HUES64 (cell line): ENCODE measurements around the gene PGA5.
"Not testable (repeated sequence)": the region's sequence is repeated elsewhere in the genome, so short reads cannot be mapped to it uniquely, and the experiment has no call there.

Source experiments
- H3K27ac ChIP-seq: 2 replicates; pipeline ENCODE4 v1.7.0; 2013; ENCODE audit warnings: low read depth, low read length, inconsistent platforms
- H3K27me3 ChIP-seq: 2 replicates; pipeline ENCODE4 v1.6.1; 2013; ENCODE audit warnings: mild to moderate bottlenecking, low read length; ENCODE audit not compliant: insufficient read depth
- H3K36me3 ChIP-seq: 2 replicates; pipeline ENCODE4 v1.6.1; 2013; ENCODE audit warnings: mild to moderate bottlenecking, low read length; ENCODE audit not compliant: insufficient read depth
- H3K4me1 ChIP-seq: 2 replicates; pipeline ENCODE4 v1.6.1; 2013; ENCODE audit warnings: mild to moderate bottlenecking, low read length, moderate library complexity; ENCODE audit not compliant: insufficient read depth
- H3K4me3 ChIP-seq: 2 replicates; pipeline ENCODE4 v1.5.1; 2013; ENCODE audit warnings: mild to moderate bottlenecking, low read length, moderate library complexity
- H3K9ac ChIP-seq: 2 replicates; pipeline ENCODE4 v1.6.1; 2013; ENCODE audit warnings: mild to moderate bottlenecking, low read depth, low read length
- H3K9me3 ChIP-seq: 2 replicates; pipeline ENCODE4 v1.6.1; 2013; ENCODE audit warnings: low read depth, low read length; ENCODE audit not compliant: insufficient read depth
- WGBS: fragments of 150-250, 120-280 bp; methylation state at CpG from one replicate; pipeline ENCODE4 v1.1.7; 2013; ENCODE audit warnings: missing lambda C conversion rate; 5-methylcytosine and 5-hydroxymethylcytosine counted together

PGA5 gene

DNA sequence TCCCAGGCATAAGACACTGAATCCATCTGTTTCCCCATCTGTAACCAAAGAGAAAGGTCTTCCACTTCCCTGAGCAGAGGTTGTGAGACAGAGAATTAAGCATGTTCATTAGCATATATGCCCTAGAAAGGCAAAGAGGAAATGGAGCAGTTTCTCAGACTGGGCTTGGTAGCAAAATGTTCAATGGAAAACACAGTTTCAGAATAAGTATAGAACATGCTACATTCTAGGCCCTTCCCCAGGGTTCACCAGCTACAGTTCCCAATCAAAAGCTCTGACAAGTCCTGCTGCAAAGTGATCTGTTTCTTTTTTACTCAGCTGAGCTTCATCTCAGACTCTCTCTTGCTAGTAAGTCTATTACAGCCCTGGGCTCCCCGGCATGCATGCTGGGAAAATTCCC is 11.4 kb downstream of the PGA5 start:
- 76% methylated on average over 1 of the region's 1 CpG for WGBS
- not testable (repeated sequence) for H3K4me1 ChIP-seq, H3K9ac ChIP-seq, H3K27me3 ChIP-seq, H3K9me3 ChIP-seq, H3K27ac ChIP-seq, H3K4me3 ChIP-seq, H3K36me3 ChIP-seq

- WGBS, result 71% methylated on average over 12 of the region's 12 CpGs
- no peak overlapping the region for H3K9ac ChIP-seq
- H3K9me3 ChIP-seq, result no peaks in the 10 kb centered on the region
- peaks cover 8% of the 10 kb centered on the region; the same call in 1 of the 2 replicates for H3K36me3 ChIP-seq
- no peaks in the 10 kb centered on the region for H3K27me3 ChIP-seq
- no peaks in the 10 kb centered on the region for H3K4me1 ChIP-seq
- H3K27ac ChIP-seq, result no peak overlapping the region
- no peak overlapping the region for H3K4me3 ChIP-seq
These were observed 13.5 kb downstream of the PGA5 start for GRCh38 chr11:61254403-61255025.

DNA sequence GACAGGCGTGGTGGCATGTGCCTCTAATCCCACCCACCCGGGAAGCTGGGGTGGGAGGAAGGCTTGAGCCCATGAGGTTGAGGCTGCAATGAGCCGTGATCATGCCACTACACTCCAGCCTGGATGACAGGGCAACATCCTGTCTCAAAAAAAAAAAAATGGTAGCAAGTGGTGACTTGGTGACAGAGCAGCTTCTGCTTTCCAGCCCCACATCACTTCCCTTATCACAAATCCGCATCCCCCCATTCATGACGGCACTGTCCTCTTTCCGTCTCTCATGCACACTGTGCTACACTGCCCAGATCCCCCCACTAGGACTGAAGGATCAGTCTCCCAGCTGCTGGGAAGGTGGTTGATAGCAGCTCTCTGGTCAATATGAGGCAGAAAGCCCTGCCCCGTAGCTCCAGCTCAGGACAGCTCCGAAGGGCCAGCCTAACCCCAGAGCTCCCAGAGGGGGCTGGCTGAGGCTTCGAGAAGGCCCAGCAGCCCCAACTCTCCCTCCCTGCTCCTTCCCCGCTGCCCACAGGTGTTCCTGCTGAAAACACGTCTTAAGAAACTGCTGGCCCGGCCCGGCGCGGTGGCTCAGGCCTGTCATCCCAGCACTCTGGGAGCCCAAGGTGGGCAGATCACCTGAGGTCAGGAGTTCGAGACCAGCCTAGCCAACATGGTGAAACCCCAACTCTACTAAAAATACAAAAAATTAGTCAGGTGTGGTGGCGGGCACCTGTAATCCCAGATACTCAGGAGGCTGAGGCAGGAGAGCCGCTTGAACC is 15.9 kb downstream of the PGA5 start:
- Histone ChIP-seq H3K36me3 (peaks cover 9% of the 10 kb centered on the region; the same call in 1 of the 2 replicates), H3K27me3 (no peaks in the 10 kb centered on the region), H3K27ac (no peak overlapping the region), H3K4me1 (no peaks in the 10 kb centered on the region), H3K9me3 (no peaks in the 10 kb centered on the region), H3K4me3 (no peak overlapping the region), H3K9ac (no peak overlapping the region)
- WGBS, result 91% methylated on average over 18 of the region's 18 CpGs

DNA sequence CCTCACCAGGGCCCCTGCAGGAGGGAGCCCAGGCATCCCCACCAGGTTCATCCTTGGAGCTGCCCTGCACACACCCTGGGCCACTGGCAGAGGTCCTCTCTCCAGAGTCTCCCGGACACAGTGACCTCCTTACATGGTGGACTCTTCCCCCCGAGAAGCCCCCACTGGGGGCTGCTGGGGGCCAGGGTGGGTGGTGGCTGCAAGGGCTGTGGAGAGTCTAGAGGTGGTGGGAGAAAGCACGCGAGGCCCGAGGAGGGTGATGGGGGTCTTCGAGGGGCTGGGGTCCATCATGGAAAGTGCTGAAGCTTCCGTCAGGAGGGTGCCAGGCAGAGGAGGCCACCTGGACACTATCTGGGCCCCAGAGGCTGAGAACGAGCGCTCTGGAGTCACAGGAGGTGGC is 17.6 kb downstream of the PGA5 start:
- Histone ChIP-seq H3K27ac (no peak overlapping the region), H3K4me1 (no peaks in the 10 kb centered on the region), H3K4me3 (no peak overlapping the region), H3K9me3 (no peaks in the 10 kb centered on the region), H3K9ac (no peak overlapping the region), H3K36me3 (peaks cover 14% of the 10 kb centered on the region; the same call in 1 of the 2 replicates), H3K27me3 (no peaks in the 10 kb centered on the region)
- 94% methylated on average over 9 of the region's 9 CpGs for WGBS

GRCh38 chr11:61259363-61259762 is 18.4 kb downstream of the PGA5 start:
- Histone ChIP-seq H3K9me3 (no peaks in the 10 kb centered on the region), H3K36me3 (peaks cover 14% of the 10 kb centered on the region; the same call in 1 of the 2 replicates), H3K4me3 (no peak overlapping the region), H3K9ac (no peak overlapping the region), H3K4me1 (no peaks in the 10 kb centered on the region), H3K27ac (no peak overlapping the region), H3K27me3 (no peaks in the 10 kb centered on the region)
- WGBS, result 96% methylated on average over 6 of the region's 6 CpGs

DNA sequence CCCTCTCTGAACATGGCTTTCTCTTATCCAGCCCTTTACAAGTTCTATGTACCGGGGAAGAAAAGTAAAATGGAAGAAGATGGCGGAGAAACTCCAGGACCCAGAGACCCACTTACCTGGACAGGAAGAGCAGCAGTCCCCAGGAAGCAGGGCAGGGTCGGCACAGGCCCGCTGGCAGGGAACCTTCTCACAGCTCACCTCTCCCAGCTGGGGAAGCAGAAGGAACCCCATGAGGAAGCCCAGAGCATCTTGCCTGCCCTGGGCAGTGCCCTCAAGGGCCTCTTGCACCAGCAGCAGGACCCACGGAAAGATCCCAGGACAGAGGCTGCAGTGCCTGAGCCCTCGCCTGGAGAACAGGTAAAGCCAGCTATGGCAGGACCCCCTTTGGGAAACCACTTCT is 23.4 kb downstream of the PGA5 start:
- WGBS, result 97% methylated on average over 5 of the region's 6 CpGs
- no peak overlapping the region for H3K9ac ChIP-seq

DNA sequence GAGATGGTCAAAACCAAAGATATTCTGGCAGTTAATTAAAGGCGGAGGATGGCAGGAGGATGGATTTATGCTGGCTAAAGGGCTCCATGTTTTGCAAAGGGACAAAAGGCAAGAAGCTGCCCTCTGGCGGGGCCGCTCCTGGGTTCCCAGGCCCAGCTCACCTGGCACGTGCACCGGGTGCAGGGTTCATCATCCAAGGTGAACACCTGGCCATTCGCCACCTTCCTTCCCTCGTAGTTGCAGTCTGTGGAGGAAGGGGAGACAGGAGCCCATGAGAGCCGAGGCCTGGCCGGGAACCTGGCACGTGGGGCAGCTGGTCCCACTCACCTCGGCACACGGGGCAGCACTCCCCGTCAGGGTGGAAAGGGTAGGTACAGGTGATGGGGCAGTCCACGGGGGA is 23.8 kb downstream of the PGA5 start:
- H3K36me3 ChIP-seq, result peaks cover 8% of the 10 kb centered on the region; the same call in 1 of the 2 replicates
- no peaks in the 10 kb centered on the region for H3K27me3 ChIP-seq
- no peak overlapping the region for H3K9ac ChIP-seq
- H3K27ac ChIP-seq, result no peak overlapping the region
- WGBS, result 95% methylated on average over 14 of the region's 14 CpGs
- no peak overlapping the region for H3K4me3 ChIP-seq
- H3K4me1 ChIP-seq, result no peaks in the 10 kb centered on the region
- no peaks in the 10 kb centered on the region for H3K9me3 ChIP-seq

More for the DNA sequence above, 23.4 kb downstream of the PGA5 start:
- Histone ChIP-seq H3K27ac (no peak overlapping the region), H3K4me1 (no peaks in the 10 kb centered on the region), H3K27me3 (no peaks in the 10 kb centered on the region), H3K4me3 (no peak overlapping the region), H3K36me3 (peaks cover 10% of the 10 kb centered on the region; the same call in 1 of the 2 replicates), H3K9me3 (no peaks in the 10 kb centered on the region)

DNA sequence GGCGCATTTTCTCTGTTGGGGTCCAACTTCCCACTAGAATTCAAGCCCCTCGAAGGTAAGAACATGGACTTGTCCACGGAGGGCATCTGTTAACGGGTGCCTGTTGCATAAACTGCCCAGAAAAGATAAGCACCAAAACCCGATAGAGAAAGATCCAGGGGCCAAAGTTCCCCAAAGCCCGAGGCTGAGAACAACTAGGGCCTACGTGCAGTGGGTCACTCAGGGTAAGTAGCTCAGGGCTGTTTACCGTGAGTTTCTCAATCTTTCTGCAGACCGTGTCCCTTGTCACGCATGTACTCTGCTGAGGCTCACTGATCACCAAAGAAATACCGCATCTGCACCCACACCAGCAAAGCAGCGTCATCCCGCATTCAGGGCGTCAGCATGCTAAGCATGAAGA is 24.4 kb downstream of the PGA5 start:
- no peak overlapping the region for H3K27ac ChIP-seq
- 95% methylated on average over 14 of the region's 14 CpGs for WGBS

DNA sequence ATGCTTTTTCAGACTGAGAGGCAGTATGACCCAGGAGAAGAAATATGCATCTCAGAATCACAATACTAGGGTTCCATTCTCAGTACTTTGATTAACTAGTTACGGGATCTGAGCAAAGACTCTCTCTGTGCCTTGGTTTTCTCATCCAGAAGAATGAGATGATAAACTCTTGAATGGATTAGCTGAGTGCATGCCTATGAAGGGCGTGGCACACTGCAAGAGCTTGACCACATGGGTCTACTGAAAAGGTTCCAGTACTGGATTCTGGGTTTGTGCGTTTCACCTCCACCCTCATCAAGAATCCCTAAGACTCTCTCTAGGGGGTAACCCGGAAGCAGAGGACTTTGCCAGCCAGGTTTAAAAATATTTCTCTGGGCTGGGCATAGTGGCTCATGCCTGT is 25.6 kb downstream of the PGA5 start:
- Histone ChIP-seq H3K27me3 (no peaks in the 10 kb centered on the region), H3K4me3 (no peak overlapping the region), H3K4me1 (no peaks in the 10 kb centered on the region), H3K9me3 (no peaks in the 10 kb centered on the region), H3K27ac (no peak overlapping the region), H3K9ac (no peak overlapping the region), H3K36me3 (peaks cover 14% of the 10 kb centered on the region)
- WGBS, result 93% methylated on average over 4 of the region's 4 CpGs

More for the DNA sequence above, 24.4 kb downstream of the PGA5 start:
- Histone ChIP-seq H3K27me3 (no peaks in the 10 kb centered on the region), H3K4me3 (no peak overlapping the region), H3K9me3 (no peaks in the 10 kb centered on the region), H3K9ac (no peak overlapping the region), H3K36me3 (peaks cover 8% of the 10 kb centered on the region; the same call in 1 of the 2 replicates), H3K4me1 (no peaks in the 10 kb centered on the region)

- Histone ChIP-seq H3K9ac (no peak overlapping the region), H3K9me3 (no peaks in the 10 kb centered on the region), H3K4me1 (no peaks in the 10 kb centered on the region), H3K27me3 (no peaks in the 10 kb centered on the region), H3K36me3 (peaks cover 21% of the 10 kb centered on the region), H3K4me3 (no peak overlapping the region), H3K27ac (no peak overlapping the region)
- 86% methylated on average over 6 of the region's 6 CpGs for WGBS
These were observed 26.5 kb downstream of the PGA5 start for GRCh38 chr11:61267437-61267841.

DNA sequence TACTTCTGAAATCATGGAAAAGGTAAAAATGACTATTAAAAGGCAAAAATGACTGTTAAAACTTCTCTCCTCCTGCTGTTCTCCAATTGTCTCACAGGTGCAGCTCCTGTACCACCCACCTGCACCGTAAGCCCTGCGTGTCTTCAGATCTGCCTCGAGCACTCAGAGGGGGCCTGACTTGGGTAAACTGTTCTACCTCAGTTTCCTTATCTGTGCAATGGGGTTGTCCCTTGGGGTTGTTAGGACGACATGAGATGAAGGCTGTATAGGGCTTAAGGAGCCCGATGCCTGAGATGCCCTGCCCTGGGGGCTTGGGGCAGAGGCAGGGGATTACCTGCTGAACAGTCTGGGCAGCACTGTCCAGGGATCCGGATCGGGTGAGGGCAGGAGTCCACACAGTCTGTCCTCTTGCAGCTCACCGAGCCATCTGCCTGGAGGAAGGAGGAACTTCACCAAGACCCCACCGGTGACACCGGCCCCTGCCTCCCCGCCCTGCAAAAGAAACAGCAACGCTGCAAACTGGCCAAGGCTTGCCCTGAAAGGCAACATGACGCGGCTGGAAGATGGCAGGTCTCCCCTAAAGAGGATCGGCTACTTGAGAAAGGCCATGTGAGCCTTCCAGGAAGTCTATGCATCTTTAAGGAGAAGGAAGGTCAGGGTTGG is 27.7 kb downstream of the PGA5 start:
- no peaks in the 10 kb centered on the region for H3K27me3 ChIP-seq

More for the DNA sequence above, 27.7 kb downstream of the PGA5 start:
- H3K36me3 ChIP-seq, result peaks cover 17% of the 10 kb centered on the region; the same call in 1 of the 2 replicates
- H3K27ac ChIP-seq, result no peak overlapping the region
- 95% methylated on average over 15 of the region's 15 CpGs for WGBS
- no peak overlapping the region for H3K9ac ChIP-seq
- H3K9me3 ChIP-seq, result no peaks in the 10 kb centered on the region
- no peaks in the 10 kb centered on the region for H3K4me1 ChIP-seq
- H3K4me3 ChIP-seq, result no peak overlapping the region
